Forelimb muscle (tissue), 1 donor: Measurements from ENCODE around the gene KLHL40. TPM values are rescaled to one million over a fixed set of nuclear protein-coding genes. Genes with fewer than 3 reads are reported as not detected.
A peak's percentile ranks its signal among the peaks of the same experiment; 100 is the strongest.

Source experiments
- DNase-seq: peaks from one replicate; pipeline ENCODE4 v3.0.0-alpha.2; 2013; ENCODE audit warnings: low read depth
- polyA plus RNA-seq: library from polyadenylated mRNA; unstranded; fragments of 120-200 nt; gene quantifications from one replicate; pipeline ENCODE4 v1.2.1, GENCODE V29; 2013; ENCODE audit not compliant: insufficient read length

Gene KLHL40
- polyA plus RNA-seq, result 162 TPM

- no peak for DNase-seq
Measured at GRCh38 chr3:42685363-42685881, at the start of gene KLHL40. TSS of gene KLHL40 (plus strand) at chr3:42685537. CDS start at chr3:42685619, 82 bp downstream.

GRCh38 chr3:42637001-42637400, 48.3 kb upstream of the KLHL40 start:
- no peak for DNase-seq

GRCh38 chr3:42638339-42638842, 46.9 kb upstream of the KLHL40 start:
- DNase-seq, result no peak

- no peak for DNase-seq
Measured at GRCh38 chr3:42639192-42639591, 46.1 kb upstream of the KLHL40 start.

GRCh38 chr3:42640129-42640528, 45.2 kb upstream of the KLHL40 start:
- DNase-seq, result no peak

- DNase-seq, result no peak
Measured at GRCh38 chr3:42640771-42641370, 44.5 kb upstream of the KLHL40 start.

- no peak for DNase-seq
Measured at GRCh38 chr3:42647821-42648459, 37.4 kb upstream of the KLHL40 start.

- DNase-seq, result no peak
Measured at GRCh38 chr3:42649006-42649405, 36.3 kb upstream of the KLHL40 start.

GRCh38 chr3:42649783-42650182, 35.6 kb upstream of the KLHL40 start:
- no peak for DNase-seq

- DNase-seq, result no peak
Measured at GRCh38 chr3:42651248-42652091, 33.9 kb upstream of the KLHL40 start.

GRCh38 chr3:42652251-42652610, 33.1 kb upstream of the KLHL40 start:
- DNase-seq, result no peak

GRCh38 chr3:42652611-42653302, 32.6 kb upstream of the KLHL40 start:
- DNase-seq, result no peak

GRCh38 chr3:42653303-42653559, 32.1 kb upstream of the KLHL40 start:
- DNase-seq, result no peak

- DNase-seq, result no peak
Measured at GRCh38 chr3:42653560-42654330, 31.6 kb upstream of the KLHL40 start, which contains the start of gene ZBTB47. TSS of gene ZBTB47 (plus strand) at chr3:42653697. CDS start at chr3:42658356, 4,659 bp downstream.

- DNase-seq, result peak; percentile 36
Measured at GRCh38 chr3:42654331-42655201, 30.8 kb upstream of the KLHL40 start.

- no peak for DNase-seq
Measured at GRCh38 chr3:42655331-42655888, 29.9 kb upstream of the KLHL40 start.

GRCh38 chr3:42655980-42656679, 29.2 kb upstream of the KLHL40 start:
- DNase-seq, result no peak

- no peak for DNase-seq
Measured at GRCh38 chr3:42656680-42657610, 28.4 kb upstream of the KLHL40 start.
